SH-SY5Y (cell line): Measurements from ENCODE around the gene CLDN1.

Source experiments
- GATA2 ChIP-seq: IDR thresholded peaks from 2 replicates; pipeline ENCODE4 v1.6.1; 2011; ENCODE audit warnings: mild to moderate bottlenecking, low read depth, low read length
- GATA3 ChIP-seq: IDR thresholded peaks from 2 replicates; pipeline ENCODE4 v1.6.1; 2011; ENCODE audit warnings: low read depth, mild to moderate bottlenecking, low read length, moderate library complexity

GRCh38 chr3:190299969-190300368, 22.3 kb downstream of the CLDN1 start:
- TF ChIP-seq GATA3 = no peak
- no peak for TF ChIP-seq GATA2
